ENCODE measurements around the gene XYLT2.

The XYLT2 gene

DNA sequence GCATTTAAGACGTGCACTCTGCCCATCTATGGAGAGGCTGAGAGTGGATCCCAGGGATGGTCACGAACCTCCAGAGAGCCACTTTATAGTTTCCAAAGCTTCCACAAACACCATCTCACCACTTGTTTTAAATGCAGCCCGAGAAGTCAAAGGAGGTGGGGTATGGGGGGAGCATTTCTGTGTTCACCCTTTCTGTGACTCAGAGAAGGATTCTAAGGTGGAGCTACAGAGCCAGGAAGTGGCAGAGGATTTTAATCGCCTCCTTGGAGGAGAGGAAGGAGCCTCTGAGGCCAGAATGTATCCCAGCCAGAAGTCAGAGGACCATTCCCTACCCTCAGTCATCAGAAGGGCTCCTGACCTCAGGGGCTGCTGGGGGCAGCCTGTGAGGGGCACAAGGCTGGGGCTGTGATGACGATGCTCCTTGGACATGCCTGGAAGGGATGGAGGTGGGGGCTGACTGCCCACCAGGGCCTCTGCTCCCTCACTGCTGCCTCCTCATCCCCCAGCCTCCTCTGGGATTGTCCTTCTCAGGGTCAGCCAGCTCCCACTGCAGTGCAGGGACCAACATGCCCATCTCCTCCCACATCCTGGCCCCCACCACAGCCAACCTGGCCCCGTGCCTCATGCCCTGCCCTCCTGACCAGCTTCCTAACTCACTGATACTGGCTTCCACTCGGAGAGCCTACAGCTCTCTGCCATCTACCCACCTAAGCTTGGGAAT is 2.8 kb downstream of the XYLT2 start:
- DNase-seq (ENCODE audit: low spot score) = peak; percentile 44
- peak; percentile 13 for FAIRE-seq

DNA sequence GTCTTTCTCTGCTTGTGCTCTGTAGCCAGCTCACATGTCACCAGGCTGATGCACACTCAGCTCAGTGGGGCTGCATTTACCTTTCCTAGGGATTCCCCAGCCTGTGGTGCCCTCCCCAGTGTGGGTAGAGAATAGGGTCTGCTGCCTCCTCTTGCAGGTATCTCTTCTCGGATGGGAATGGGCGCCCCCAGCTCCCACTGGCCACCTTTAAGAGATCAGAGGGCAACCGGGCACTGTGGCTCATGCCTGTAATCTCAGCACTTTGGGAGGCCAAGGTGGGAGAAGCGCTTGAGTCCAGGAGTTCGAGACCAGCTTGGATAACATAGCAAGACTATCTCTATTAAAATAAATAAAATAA is 3.3 kb downstream of the XYLT2 start:
- no peak for FAIRE-seq
- no peak for DNase-seq (ENCODE audit: low spot score)

DNA sequence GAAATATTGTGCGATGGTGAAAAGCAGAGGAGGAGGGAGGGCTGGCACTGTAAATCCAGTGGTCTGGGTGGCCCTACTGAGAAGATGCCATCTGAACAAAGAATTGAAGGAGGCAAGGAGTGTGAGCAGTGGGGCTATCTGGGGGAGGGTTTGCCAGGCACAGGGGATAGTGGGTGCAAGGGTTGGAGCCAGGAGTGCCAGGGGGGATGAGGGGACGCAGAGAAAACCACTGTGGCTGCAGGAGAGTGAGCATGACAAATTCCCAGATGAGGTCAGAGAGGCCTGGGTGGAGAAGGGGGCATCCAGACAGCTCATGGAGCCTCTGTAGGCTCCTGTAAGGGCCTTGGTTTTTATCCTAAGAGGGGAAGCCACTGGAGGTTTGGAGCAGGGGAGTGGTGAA is 4.8 kb downstream of the XYLT2 start:
- DNase-seq (ENCODE audit: low spot score) (no peak), FAIRE-seq (no peak)

DNA sequence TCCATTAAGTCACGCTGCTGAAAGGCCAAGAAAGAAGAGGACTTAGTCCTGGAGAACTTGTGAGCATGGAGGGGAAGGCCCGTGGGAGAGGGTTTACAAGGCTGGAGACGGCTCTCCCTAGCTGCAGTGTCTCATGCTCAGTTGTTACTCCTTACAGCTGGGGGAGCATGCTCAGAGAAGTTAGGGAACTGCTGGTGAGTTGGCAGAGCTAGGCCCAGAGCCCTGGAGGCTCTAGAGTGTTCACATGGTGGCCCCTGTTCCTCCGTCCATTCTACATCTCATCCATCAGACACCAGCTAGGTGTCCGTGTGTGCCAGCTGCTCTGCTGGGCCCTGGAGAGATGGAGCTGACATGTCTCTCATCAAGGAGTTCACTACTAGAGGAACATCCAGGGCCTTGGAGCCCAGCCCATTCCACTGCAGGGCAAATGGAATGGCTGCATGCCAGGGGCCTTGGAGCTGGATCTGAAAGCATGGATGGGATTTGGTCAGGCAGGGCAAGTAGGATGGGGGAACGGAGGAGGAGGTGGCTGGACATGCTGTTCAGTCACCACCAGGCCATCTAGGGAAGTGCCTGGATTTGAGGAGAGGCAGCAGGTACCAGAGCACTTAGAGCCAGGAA is 6.3 kb downstream of the XYLT2 start:
- no peak for DNase-seq (ENCODE audit: low spot score)
- FAIRE-seq = no peak

DNA sequence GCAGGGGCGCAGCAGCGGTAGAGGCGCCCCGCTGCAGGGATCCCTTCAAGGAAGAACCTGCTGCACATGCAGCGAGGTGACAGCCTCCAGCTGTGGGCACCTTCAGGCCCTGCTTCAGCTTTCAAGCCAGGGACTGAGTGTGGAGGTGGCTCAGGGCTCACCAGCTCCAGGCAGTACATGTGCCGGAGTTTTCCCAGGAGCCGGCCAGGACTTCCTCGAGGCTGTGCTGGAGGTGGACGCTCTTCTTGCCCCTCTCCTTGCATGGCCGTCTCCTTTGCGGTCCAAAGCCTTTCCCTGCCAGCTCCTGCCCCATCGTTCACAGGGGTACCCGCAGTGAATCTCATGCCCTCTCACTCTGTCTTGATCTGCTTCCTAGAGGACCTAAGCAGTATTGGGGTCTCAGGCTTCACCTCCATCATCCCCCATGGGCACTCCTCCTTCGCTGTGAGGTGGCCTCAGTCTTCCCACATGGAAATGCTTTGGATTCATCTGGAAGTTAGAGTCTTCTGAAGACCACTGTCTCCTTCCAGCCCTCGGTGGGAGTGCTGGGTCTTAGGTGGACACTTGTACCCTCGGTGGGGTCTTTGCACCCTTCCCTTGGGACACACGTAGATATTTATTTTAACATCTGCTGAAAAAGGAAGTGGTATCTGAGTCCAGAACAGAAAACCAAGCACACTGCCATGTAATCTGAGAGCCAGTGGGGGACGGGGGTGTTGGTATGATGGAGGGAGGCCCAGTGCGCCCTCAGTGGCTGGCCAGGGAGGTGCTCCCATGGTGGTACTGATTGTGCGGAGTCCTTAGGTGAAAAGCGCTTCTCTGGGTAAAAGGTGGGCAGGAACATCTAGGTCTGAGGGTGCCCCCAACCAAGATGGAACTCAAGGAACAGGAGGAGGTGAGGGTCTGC is 7.0 kb downstream of the XYLT2 start:
- FAIRE-seq = no peak
- no peak for DNase-seq (ENCODE audit: low spot score)

DNA sequence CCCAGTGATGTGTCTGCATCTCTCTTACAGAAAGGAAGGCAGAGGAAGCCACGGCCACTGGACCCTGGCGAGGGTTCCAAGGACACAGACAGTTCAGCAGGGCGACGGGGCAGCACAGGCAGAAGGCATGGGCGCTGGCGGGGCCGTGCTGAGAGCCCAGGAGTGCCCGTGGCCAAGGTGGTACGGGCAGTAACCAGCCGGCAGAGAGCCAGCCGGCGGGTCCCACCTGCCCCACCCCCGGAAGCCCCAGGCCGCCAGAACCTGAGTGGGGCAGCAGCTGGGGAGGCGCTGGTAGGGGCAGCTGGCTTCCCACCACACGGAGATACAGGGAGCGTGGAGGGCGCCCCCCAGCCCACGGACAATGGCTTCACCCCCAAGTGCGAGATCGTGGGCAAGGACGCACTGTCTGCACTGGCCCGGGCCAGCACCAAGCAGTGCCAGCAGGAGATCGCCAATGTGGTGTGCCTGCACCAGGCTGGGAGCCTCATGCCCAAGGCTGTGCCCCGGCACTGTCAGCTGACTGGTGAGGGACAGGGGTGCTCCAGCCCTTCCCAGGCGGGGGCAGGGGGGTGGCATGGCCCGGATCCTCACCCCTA is 7.8 kb downstream of the XYLT2 start:
- FAIRE-seq (no peak), DNase-seq (ENCODE audit: low spot score) (no peak)

DNA sequence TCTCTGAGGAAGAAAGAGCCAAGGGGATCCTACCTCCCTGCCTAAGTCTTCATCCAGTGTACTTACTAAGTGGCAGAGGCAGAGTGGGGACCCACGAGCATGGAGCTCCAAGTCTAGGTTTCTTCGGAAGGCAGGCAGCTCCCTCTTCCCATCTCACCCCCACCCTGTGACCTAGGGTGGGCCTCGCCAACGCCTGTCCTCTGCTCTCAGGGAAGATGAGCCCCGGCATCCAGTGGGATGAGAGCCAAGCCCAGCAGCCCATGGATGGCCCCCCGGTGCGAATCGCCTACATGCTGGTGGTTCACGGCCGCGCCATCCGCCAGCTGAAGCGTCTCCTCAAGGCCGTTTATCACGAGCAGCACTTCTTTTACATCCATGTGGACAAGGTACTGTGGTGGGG is 8.3 kb downstream of the XYLT2 start:
- DNase-seq (ENCODE audit: low spot score) (no peak), FAIRE-seq (no peak)

DNA sequence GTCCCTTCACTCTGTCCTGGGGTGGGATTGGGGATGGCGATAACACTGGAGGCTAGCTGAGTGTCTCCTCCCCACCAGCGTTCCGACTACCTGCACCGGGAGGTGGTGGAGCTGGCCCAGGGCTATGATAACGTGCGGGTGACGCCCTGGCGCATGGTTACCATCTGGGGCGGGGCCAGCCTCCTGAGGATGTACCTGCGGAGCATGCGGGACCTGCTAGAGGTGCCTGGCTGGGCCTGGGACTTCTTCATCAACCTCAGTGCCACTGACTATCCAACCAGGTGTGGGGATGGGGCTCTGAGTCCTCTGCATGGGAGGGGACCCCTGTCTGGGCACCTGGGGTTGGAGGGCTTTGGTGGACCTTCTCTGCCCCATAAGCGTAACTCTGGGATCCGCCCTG is 8.8 kb downstream of the XYLT2 start:
- FAIRE-seq (peak; percentile 27), DNase-seq (ENCODE audit: low spot score) (no peak)

DNA sequence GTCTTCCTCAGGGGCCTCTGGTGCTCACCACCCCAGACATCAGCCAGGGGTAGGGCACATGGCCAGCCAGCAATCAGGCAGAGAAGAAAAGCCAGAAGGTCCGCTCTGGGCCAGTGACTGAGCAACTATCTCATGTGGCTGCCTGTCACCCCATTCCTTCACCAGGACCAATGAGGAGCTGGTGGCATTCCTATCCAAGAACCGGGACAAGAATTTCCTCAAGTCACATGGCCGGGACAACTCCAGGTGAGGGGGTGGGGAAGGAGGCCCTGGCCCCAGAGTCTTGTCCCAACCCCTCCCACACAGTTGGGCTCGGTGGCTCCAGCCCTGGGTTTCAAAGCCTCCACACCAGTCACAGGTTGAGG is 9.4 kb downstream of the XYLT2 start:
- no peak for FAIRE-seq
- no peak for DNase-seq (ENCODE audit: low spot score)

DNA sequence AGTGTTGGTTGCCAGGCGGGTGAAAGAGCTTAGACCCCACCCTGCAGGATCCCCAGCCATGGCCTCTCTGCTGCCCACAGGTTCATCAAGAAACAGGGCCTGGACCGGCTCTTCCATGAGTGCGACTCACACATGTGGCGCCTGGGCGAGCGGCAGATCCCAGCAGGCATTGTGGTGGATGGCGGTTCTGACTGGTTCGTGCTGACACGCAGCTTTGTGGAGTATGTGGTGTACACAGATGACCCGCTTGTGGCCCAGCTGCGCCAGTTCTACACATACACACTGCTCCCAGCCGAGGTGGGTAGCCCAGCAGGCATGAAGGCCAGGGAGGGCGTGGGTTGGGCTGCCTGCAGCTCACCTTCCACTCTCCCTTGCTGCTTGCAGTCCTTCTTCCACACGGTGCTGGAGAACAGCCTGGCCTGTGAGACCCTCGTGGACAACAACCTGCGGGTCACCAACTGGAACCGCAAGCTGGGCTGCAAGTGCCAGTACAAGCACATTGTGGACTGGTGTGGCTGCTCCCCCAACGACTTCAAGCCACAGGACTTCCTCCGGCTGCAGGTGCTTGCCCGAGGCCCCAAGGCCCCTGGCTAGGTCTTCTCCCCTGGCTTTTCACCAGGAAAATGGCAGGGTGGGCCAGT is 9.9 kb downstream of the XYLT2 start:
- FAIRE-seq = no peak

DNA sequence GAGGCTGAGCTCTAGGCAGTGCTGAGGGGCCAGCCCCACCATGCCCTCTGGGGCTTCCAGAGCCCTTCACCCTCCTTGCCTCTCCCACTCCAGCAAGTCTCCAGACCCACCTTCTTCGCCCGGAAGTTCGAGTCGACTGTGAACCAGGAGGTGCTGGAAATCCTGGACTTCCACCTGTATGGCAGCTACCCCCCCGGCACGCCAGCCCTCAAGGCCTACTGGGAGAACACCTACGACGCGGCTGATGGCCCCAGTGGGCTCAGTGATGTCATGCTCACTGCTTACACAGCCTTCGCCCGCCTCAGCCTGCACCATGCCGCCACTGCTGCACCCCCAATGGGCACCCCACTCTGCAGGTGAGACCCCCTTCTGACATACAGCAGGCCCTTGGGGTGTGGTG is 10.5 kb downstream of the XYLT2 start:
- DNase-seq (ENCODE audit: low spot score) (no peak), FAIRE-seq (no peak)

More for the DNA sequence above, 9.9 kb downstream of the XYLT2 start:
- no peak for DNase-seq (ENCODE audit: low spot score)

DNA sequence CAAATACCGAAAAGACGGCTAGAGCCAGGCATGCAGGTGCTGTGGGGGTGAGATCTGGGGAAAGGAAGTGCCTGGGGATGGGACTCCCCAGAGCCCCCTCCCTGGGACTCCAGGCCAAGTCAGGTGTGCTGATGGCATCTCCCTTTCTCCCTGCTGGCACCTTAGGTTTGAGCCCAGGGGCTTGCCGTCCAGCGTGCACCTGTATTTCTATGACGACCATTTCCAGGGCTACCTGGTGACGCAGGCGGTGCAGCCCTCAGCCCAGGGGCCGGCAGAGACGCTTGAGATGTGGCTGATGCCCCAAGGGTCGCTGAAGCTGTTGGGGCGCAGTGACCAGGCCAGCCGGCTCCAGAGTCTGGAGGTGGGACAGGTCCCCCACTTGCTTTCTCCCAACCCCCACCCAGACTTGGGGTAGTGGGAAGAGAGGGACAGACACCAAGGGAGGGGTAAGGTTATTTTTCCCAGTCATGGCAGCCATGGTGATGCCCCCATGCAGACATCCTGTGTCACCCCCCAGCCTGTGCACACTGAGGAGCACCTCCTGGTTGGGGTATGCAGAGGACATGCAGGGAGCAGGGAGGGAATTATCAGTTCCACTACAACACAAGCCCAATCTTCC is 11.1 kb downstream of the XYLT2 start:
- FAIRE-seq (no peak), DNase-seq (ENCODE audit: low spot score) (no peak)

DNA sequence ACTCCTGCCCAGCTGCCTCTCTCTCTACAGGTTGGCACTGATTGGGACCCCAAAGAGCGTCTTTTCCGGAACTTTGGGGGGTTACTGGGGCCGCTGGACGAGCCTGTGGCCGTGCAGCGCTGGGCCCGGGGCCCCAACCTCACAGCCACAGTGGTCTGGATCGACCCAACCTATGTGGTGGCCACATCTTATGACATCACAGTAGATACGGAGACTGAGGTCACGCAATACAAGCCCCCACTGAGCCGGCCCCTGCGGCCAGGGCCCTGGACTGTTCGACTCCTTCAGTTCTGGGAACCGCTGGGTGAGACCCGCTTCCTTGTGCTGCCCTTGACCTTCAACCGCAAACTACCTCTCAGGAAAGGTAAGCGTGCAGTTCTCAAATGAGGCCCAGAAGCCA is 12.3 kb downstream of the XYLT2 start:
- DNase-seq (ENCODE audit: low spot score) (no peak), FAIRE-seq (no peak)

DNA sequence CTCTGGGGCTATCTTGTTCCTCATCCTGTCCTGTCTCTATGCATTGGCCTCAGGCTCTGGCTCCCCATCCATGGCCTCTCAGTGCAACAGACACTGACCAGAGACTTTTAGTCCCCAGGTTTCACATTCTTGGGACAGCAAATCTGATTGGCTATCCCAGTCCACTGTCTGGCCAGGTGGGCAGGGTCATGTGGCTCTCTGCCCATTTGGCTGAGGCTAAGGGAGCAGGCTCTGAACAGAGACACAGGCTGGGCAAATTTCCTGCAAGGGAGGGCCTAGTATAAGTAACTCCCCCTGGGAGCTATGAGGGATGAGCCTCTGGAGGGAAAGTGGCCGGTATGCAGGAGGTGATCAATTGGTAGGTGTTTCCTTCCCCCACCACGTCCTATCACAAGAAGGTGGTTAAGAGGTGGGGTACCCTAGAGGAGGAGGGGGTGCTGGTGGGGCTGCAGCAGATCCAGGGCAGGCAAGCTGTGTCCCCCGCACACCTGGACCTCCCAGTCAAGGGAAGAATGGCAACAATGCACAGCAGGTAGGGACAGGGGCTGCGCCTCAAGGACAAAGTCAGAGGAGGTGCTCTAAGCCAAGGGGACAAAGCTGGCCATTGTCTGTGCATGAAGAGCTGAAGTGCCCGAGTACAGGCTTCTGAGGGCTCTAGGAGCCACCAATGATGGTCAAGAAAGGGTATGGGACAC is 13.2 kb downstream of the XYLT2 start:
- FAIRE-seq = no peak
- DNase-seq (ENCODE audit: low spot score) = no peak

DNA sequence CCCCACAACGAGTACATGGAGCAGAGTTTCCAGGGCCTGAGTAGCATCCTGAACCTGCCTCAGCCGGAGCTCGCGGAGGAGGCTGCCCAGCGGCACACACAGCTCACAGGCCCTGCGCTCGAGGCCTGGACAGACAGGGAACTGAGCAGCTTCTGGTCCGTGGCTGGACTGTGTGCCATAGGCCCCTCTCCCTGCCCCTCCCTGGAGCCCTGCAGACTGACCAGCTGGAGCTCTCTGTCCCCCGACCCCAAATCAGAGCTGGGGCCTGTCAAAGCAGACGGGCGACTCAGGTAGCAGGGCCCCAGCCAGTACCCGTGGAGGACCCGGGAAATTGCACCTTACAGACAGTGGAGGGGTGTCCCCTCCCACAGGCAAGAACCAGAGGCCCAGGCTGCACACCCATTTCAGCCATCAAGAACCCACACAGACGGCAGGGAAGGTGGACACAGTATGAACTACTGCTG is 14.1 kb downstream of the XYLT2 start:
- DNase-seq (ENCODE audit: low spot score) (no peak), FAIRE-seq (no peak)

DNA sequence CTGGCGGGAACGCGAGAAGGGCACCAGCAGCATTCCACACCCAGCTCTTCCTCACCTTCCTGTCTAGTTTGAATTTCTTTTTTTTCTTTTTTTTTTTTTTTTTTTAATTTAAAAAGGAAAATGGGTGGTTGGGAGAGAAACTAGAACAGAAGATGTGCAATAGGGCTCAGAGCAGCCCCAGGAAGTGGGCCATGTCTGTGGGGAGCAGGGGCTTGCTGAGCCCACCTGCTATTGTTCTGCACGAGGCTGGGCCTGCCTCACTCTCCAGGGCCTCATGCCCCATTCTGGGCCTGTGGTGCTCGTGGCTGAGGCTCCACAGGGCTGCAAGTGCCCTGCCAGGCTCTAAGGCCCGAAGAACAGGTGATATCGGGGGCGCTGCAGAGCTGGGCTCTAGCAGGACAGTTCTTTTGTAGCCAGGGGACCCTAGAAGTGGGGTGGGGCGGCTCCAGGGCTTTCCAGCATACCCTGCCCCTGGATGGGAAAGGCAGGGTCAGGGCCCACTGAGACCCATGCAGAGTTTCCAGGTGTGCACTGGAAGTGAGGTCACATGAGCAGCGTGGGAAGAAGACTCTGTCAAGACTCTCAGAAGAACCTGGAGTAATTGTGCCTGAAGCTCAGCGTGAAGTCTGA is 14.7 kb downstream of the XYLT2 start:
- DNase-seq (ENCODE audit: low spot score) (no peak), FAIRE-seq (no peak)

DNA sequence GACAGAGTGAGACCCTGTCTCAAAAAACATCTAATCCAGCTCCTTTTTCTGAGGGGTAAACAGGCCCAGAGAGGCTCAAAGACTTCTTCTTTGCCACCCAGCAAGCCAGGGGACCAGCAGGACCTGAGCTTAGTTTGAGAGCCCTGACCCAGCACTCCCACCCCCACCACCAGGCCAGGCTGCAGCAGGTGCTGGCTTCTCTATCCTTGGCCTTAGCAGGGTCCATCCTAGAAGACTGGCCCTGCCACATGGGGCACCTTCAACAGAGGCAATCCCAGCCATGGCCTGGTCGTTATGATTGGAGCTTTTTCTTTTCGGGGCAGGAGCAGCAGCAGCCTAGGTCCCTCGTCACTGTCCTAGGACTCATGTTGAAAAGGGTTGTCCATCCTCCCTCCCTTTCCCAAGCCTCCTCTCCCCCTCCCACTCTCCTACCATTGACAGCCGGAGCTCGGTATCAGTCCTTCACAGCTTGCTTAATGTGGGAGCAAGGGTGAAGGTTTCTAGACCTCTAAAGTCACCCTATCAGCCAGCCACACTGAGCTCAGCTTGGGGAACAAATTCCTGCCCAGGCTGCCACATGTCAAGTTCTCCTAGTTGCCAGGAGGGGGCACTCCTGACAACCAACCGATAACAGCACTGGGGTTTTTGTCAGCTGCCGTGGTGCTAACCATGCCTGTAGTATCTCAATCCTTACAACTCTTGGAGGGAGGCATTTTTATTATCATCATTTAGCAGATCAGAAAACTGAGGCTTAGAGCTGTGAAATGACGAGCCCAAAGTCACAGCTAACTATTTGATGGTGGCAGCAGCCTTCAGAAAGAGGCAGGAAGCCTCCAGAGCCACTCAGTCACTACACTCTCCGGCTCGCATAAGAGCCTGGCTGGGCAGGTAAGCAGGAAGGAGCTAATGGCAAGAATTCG is 15.9 kb downstream of the XYLT2 start:
- FAIRE-seq (peak; percentile 35), DNase-seq (ENCODE audit: low spot score) (peak; percentile 77)

DNA sequence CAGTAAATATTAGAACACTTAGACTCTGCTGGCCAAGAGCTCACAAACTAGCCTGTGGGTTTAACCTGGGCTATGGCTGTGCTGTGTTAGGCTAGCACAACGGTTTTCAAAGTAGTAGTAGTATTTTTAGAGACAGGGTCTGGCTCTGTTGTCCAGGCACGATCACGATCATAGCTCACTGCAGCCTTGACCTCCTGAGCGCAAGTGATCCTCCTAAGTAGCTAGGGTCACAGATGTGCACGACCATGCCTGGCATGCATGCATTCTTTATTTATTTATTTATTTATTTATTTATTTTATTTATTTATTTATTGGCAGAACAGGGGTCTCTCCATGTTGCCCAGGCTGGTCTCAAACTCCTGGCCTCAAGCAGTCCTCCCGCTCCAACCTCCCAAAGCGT is 16.7 kb downstream of the XYLT2 start:
- FAIRE-seq (no peak), DNase-seq (ENCODE audit: low spot score) (no peak)
